Measurements from ENCODE around the gene WFDC12. TPM values are rescaled to one million over a fixed set of nuclear protein-coding genes. Genes with fewer than 3 reads are reported as not detected.

The WFDC12 gene
- total and polyA plus RNA-seq, 2 donors (not counting 3 experiments of a cell fraction or from before 2014, with no cell fraction given), result not detected

DNA sequence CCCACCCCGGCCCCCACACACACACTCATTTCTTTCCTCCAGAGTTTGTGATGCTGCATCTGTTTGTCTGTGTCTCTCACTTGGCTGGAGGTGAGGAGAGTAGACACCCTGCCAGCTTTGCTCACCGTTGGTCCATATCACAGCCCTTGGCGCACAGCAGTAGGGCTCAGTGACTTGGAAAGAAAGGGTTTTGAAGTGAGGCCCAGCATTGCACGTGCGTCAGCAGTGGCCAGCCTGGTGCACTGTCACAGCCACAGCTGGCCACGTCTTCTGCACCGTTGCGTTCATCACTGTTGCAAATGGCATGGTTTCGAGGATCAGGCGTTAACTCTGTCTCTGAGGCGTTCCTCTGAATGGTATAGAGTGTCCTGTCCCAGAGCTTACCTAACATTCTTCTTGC, 13.0 kb downstream of the WFDC12 start:
- intact Hi-C loops (cut with micrococcal nuclease), result loop anchor here (5.0 kb wide), 2 partner anchors 181 to 199 kb away; partner anchors contain the start of gene PABPC1L
- BruUV-seq (replicated peaks), result no TSS peak
- POLR2A ChIA-PET, result no interaction called here

More for the DNA sequence above, 13.0 kb downstream of the WFDC12 start:
- Histone ChIP-seq H3K4me1 (ENCODE audit: control insufficient read depth, extremely low read depth, insufficient read depth, low read length) (no peaks in the 10 kb centered on the region), H3K9me1 (replicated peaks; ENCODE audit: control insufficient read depth, extremely low read depth, insufficient read depth, low read length) (no peaks in the 10 kb centered on the region), H3K4me2 (ENCODE audit: insufficient read depth, low read length) (no peak overlapping the region), H3K36me3 (ENCODE audit: control insufficient read depth in 2 of 2, extremely low read depth in 1 of 2, insufficient read depth in 2 of 2, low read length in 2 of 2) (no peaks in the 10 kb centered on the region), H3K27me3 (ENCODE audit: control insufficient read depth in 2 of 2, insufficient read depth in 2 of 2, low read length in 2 of 2) (peaks cover 0 to 4% of the 10 kb centered on the region in 2 experiments), H3K27ac (ENCODE audit: insufficient read depth, low read depth, low read length) (no peak overlapping the region), H3K4me3 (replicated peaks in 1 of 3; ENCODE audit: insufficient read depth in 1 of 3, low read depth in 1 of 3, low read length in 3 of 3) (no peak overlapping the region), H3K9me3 (replicated peaks; ENCODE audit: control insufficient read depth, insufficient read depth, low read length) (no peaks in the 10 kb centered on the region), H2AFZ (ENCODE audit: low read depth, low read length) (no peak overlapping the region), H3K79me2 (ENCODE audit: control insufficient read depth, insufficient read depth, low read length) (no peaks in the 10 kb centered on the region), H4K20me1 (replicated peaks; ENCODE audit: control insufficient read depth, extremely low read depth, insufficient read depth, low read length) (no peaks in the 10 kb centered on the region), H3K9ac (replicated peaks; ENCODE audit: extremely low read depth, insufficient read depth, low read length) (no peak overlapping the region)
- FAIRE-seq (no peak), DNase-seq (ENCODE audit: low read depth, low spot score) (no peak)
- CTCF ChIA-PET, result interaction anchor here (0.6 to 9.5 kb wide), 31 partner anchors 8 to 997 kb away, joined by 3 to 278 read pairs (median 5); partner anchors contain the start of genes KCNS1 and WFDC12
- TF ChIP-seq GATA2 (IDR thresholded peaks at IDR 0.05; ENCODE audit: insufficient read depth, insufficient read length, low read depth, low read length) (no peak), POLR2AphosphoS5 (IDR thresholded peaks at IDR 0.05; ENCODE audit: insufficient read depth, low read depth, low read length) (no peak), POLR2A (IDR thresholded peaks at IDR 0.05; ENCODE audit: low read depth, low read length) (no peak), JUN (IDR thresholded peaks at IDR 0.05; ENCODE audit: borderline replicate concordance, insufficient read depth, insufficient read length, low read depth) (no peak), MYC (IDR thresholded peaks at IDR 0.05; ENCODE audit: low read depth, low read length) (no peak), EZH2 (IDR thresholded peaks at IDR 0.05; ENCODE audit: borderline replicate concordance, low read depth, low read length, severe bottlenecking) (no peak), FOS (IDR thresholded peaks at IDR 0.05; ENCODE audit: borderline replicate concordance, insufficient read depth, low read length) (no peak)
- TF ChIP-seq, protein P1, sequence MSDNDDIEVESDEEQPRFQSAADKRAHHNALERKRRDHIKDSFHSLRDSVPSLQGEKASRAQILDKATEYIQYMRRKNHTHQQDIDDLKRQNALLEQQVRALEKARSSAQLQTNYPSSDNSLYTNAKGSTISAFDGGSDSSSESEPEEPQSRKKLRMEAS (IDR thresholded peaks at IDR 0.05; ENCODE audit: insufficient read depth, insufficient read length), result no peak
- TF ChIP-seq, protein P2, sequence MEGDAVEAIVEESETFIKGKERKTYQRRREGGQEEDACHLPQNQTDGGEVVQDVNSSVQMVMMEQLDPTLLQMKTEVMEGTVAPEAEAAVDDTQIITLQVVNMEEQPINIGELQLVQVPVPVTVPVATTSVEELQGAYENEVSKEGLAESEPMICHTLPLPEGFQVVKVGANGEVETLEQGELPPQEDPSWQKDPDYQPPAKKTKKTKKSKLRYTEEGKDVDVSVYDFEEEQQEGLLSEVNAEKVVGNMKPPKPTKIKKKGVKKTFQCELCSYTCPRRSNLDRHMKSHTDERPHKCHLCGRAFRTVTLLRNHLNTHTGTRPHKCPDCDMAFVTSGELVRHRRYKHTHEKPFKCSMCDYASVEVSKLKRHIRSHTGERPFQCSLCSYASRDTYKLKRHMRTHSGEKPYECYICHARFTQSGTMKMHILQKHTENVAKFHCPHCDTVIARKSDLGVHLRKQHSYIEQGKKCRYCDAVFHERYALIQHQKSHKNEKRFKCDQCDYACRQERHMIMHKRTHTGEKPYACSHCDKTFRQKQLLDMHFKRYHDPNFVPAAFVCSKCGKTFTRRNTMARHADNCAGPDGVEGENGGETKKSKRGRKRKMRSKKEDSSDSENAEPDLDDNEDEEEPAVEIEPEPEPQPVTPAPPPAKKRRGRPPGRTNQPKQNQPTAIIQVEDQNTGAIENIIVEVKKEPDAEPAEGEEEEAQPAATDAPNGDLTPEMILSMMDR (IDR thresholded peaks at IDR 0.05; ENCODE audit: extremely low read depth in 1 of 2, insufficient read depth in 1 of 2, low read depth in 1 of 2, low read length in 2 of 2), result no peak
- dilution Hi-C loops (cut with MboI; ENCODE audit: extremely low pct_ligation_motif_present, low sequenced_read_pairs), result no loop called here

Measured in endothelial cell of umbilical vein (primary cell).